ENCODE results near the gene PAN2.
"Not testable (repeated sequence)": the region's sequence is repeated elsewhere in the genome, so short reads cannot be mapped to it uniquely, and the experiment has no call there.

The PAN2 gene

DNA sequence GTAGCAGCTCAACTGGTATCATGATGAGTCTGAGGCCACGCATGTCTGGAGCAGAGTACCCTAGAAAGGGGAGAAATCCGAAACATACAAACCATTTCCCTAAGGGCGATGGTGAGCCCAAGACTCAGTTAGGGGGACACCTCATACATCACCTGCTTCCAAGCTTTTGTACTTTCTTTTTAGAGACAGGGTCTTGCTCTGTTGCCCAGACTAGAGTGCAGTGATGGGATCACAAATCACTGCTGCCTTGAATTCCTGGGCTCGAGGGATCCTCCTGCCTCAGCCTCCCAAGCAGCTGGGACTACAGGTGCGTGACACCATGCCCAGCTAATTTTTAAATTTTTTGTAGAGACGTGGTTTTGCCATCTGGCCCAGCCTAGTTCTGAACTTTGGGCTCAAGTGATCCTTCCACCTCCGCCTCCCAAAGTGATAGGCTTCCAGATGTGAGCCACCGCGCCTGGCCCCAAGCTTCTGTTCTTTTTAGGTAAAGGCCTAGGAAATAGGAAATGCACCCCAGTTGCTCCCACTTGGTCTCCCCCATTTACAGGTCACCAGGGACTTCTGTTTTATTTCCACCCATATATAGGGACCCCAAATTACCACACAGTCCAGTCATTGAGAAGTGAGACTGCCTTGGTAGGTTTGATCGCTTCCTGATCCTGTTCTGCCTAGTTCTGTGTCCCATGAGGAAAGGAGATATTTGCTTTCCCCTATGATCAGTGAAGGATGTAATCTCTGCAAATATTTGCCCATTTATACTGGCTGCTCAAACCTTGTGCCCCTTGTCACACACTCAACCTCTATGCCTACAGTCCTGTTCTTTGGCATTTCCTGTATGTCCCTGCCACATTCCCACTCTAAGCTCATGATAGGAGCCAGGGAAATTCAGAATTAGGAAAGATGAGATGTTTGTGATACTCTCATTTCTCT lies 28.6 kb upstream of the PAN2 start, which contains the start of gene APOF:
Gene APOF (minus strand): TSS at position 728 of the 930 bp plus-strand sequence. CDS start 112 bp downstream, at position 616.
- H3K79me2 ChIP-seq (ENCODE audit: control insufficient read depth, insufficient read depth, low read length, unreplicated experiment), result peaks cover 26% of the 10 kb centered on the region
- no peak within 1 kb of the TSS for H3K27ac ChIP-seq (ENCODE audit: low read depth, low read length)
- no peaks in the 10 kb centered on the region for H3K27me3 ChIP-seq (ENCODE audit: insufficient read depth, low read length)
- H2AFZ ChIP-seq (ENCODE audit: low read length, unreplicated experiment), result no peak within 1 kb of the TSS
- no peaks in the 10 kb centered on the region for H3K36me3 ChIP-seq (ENCODE audit: insufficient read depth, low read length)
- peaks cover 4% of the 10 kb centered on the region for H3K4me1 ChIP-seq (ENCODE audit: control insufficient read depth, insufficient read depth, low read length, unreplicated experiment)
- no peak within 1 kb of the TSS for H3K4me3 ChIP-seq (ENCODE audit: low read depth, low read length)

DNA sequence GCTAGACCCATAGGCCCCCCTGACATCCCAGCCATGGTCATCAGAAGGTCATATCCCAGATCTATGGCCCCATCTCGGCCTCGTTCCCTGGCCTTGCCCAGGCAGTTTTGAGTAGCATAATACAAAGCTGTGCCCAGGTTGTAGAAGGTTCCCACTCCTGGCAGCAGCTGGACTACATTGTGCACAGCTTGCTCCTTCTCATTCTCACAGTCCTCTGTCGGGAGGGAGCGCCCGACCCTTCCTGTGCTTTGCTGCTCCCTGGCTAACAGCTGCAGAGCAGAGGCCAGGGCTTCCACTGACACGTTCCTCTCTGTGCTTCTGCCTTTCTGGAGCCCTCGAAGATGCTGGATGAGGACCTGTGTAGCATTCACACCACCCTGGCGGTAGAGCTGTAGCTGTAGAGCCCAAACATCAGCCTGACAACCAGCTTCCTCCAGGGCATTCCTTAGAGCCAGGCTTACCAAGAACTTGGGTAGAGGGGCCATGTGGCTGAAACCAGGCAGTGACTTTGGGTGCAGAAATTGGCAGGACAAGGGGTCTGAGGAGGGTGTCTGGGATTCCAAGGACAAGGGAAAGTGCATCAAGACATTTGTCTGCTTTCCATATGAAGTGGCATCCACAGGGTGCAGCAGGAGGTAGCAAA lies 27.8 kb upstream of the PAN2 start:
- no peaks in the 10 kb centered on the region for H3K27me3 ChIP-seq (ENCODE audit: insufficient read depth, low read length)

DNA sequence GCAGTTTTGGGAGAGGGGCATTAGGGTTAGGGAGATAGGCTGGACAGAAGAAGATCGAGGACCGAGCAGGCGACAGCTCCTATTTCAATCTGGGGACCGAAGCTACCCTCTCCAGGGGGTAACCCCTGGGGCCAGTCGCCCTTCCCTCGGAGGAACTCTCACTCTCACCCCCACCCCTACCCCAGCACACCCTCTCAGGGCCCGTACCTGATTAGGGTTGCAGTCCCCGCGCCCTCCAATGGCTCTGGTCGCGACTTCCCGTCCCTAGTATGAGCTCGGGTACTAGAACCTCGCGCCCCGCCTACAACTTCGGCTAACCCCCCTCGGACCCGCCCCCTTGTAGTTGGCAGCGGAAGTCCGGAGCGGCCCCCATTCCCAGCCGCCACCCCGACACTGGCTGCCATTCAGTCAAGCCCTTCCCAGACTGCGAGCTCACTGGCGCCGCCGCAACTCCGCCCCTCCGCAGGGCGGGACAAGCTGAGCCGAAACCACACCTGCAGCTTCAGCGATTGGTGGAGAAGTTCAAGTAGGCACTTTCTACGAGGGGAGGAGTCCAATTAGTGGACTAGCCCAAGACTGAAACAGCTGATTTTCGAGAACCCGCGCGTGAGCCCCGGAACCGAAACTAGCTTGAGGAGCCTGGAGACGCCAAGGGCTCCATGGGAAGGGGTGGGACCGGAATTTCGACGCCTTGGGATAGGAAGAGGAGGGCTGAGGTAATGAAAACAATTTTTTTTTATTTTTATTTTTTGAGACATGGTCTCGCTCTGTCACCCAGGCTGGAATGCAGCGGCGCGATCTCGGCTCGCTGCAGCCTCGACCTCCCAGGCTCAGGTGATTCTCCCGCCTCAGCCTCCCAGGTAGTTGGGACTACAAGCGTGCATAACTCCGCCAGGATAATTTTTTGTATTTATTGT lies 26.3 kb upstream of the PAN2 start, which contains the start of gene STAT2:
Gene STAT2 (minus strand): TSS at position 257 of the 917 bp plus-strand sequence. CDS start 3,536 bp downstream, outside the sequence.
- Histone ChIP-seq H3K4me3 (ENCODE audit: low read depth, low read length) (peak within 1 kb of the TSS; percentile 97), H3K27ac (ENCODE audit: low read depth, low read length) (peak within 1 kb of the TSS; percentile 63), H3K4me1 (ENCODE audit: control insufficient read depth, insufficient read depth, low read length, unreplicated experiment) (peaks cover 4% of the 10 kb centered on the region), H3K36me3 (ENCODE audit: insufficient read depth, low read length) (peaks cover 13% of the 10 kb centered on the region), H3K79me2 (ENCODE audit: control insufficient read depth, insufficient read depth, low read length, unreplicated experiment) (peaks cover 46% of the 10 kb centered on the region), H2AFZ (ENCODE audit: low read length, unreplicated experiment) (peak within 1 kb of the TSS; percentile 84), H3K27me3 (ENCODE audit: insufficient read depth, low read length) (no peaks in the 10 kb centered on the region)

More for the DNA sequence above, 27.8 kb upstream of the PAN2 start:
- Histone ChIP-seq H3K4me1 (ENCODE audit: control insufficient read depth, insufficient read depth, low read length, unreplicated experiment) (peaks cover 4% of the 10 kb centered on the region), H3K27ac (ENCODE audit: low read depth, low read length) (no peak overlapping the region), H3K4me3 (ENCODE audit: low read depth, low read length) (peak overlapping the region; percentile 97), H2AFZ (ENCODE audit: low read length, unreplicated experiment) (no peak overlapping the region), H3K79me2 (ENCODE audit: control insufficient read depth, insufficient read depth, low read length, unreplicated experiment) (peaks cover 32% of the 10 kb centered on the region), H3K36me3 (ENCODE audit: insufficient read depth, low read length) (no peaks in the 10 kb centered on the region)

DNA sequence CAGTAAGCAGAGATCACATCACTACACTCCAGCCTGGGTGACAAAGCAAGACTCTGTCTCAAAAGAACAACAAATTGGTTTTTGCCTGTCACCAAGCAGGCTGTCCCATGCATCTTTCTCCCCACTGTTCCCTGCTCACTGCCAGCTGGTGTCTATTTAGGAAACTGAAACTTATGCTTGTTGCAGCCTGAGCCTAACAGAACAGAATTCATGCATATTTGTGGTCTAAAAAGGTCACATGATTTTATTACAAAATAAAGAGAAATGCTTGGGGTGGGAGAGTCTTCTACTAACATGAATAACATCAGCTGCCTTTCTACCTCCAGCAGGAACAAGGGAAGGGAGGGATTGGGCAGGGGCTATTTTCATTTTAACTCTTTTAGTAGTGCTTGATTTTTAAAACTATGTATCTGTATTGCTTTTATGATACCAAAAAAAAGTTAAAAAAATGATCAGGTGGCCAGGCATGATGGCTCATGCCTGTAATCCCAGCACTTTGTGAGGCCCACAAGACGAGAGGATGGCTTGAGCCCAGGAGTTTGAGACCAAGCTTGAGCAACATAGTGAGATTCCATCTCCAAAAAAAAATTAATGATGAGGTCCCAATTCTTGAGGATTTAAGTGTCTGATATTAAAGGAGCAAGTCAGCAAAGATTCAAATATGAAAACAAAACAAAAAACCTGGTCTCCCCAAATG lies 25.2 kb upstream of the PAN2 start:
- Histone ChIP-seq H3K4me1 (ENCODE audit: control insufficient read depth, insufficient read depth, low read length, unreplicated experiment) (peaks cover 4% of the 10 kb centered on the region), H3K27ac (ENCODE audit: low read depth, low read length) (peak overlapping the region; percentile 63), H2AFZ (ENCODE audit: low read length, unreplicated experiment) (no peak overlapping the region), H3K4me3 (ENCODE audit: low read depth, low read length) (peak overlapping the region; percentile 97), H3K27me3 (ENCODE audit: insufficient read depth, low read length) (no peaks in the 10 kb centered on the region), H3K79me2 (ENCODE audit: control insufficient read depth, insufficient read depth, low read length, unreplicated experiment) (peaks cover 54% of the 10 kb centered on the region), H3K36me3 (ENCODE audit: insufficient read depth, low read length) (peaks cover 23% of the 10 kb centered on the region)

DNA sequence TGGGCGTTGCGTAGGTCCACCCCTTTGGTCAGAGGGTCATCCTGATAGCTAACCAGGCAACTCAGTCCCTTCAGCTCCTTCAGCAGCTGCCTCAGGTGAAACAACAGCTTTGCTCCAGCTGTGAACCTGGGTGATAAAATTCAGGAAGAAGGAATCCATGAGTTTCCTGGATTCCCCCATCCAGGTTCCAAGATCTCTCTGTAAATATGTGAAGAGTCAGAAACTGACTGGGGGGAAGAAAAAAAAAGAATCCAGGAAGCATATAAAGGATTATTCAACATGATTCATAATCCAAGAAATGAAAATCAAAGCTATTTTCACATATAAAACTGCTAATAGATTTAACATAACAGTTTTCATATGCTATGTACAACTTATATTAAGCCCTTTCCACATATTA lies 17.5 kb upstream of the PAN2 start:
- Histone ChIP-seq H3K27ac (ENCODE audit: low read depth, low read length) (no peak overlapping the region), H3K36me3 (ENCODE audit: insufficient read depth, low read length) (peaks cover 57% of the 10 kb centered on the region), H3K79me2 (ENCODE audit: control insufficient read depth, insufficient read depth, low read length, unreplicated experiment) (peaks cover 20% of the 10 kb centered on the region), H3K4me1 (ENCODE audit: control insufficient read depth, insufficient read depth, low read length, unreplicated experiment) (no peaks in the 10 kb centered on the region), H3K27me3 (ENCODE audit: insufficient read depth, low read length) (no peaks in the 10 kb centered on the region), H2AFZ (ENCODE audit: low read length, unreplicated experiment) (no peak overlapping the region), H3K4me3 (ENCODE audit: low read depth, low read length) (no peak overlapping the region)

DNA sequence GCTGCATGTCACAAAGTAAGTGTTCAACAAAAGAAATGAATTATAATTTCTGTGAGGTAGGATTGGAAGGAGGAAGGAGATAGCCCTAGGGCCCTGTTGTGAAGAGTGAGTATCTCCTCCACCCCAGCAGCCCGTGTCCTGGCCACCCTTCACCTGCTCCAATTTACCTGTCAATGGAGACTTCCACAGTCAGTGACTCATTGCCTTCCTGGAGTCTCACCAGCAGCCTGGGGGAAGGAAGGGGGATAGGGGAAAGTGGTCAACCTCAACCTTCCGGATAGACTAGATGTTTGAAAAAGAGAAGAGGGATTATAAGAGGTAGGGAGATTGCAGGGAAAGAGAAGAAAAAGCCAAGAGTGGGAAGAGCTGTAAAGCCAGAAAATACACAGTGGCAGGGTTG lies 16.9 kb upstream of the PAN2 start:
- H3K4me3 ChIP-seq (ENCODE audit: low read depth, low read length), result no peak overlapping the region
- H3K4me1 ChIP-seq (ENCODE audit: control insufficient read depth, insufficient read depth, low read length, unreplicated experiment), result no peaks in the 10 kb centered on the region
- peaks cover 13% of the 10 kb centered on the region for H3K79me2 ChIP-seq (ENCODE audit: control insufficient read depth, insufficient read depth, low read length, unreplicated experiment)
- H3K27me3 ChIP-seq (ENCODE audit: insufficient read depth, low read length), result no peaks in the 10 kb centered on the region
- H3K36me3 ChIP-seq (ENCODE audit: insufficient read depth, low read length), result peaks cover 55% of the 10 kb centered on the region
- no peak overlapping the region for H2AFZ ChIP-seq (ENCODE audit: low read length, unreplicated experiment)
- no peak overlapping the region for H3K27ac ChIP-seq (ENCODE audit: low read depth, low read length)

DNA sequence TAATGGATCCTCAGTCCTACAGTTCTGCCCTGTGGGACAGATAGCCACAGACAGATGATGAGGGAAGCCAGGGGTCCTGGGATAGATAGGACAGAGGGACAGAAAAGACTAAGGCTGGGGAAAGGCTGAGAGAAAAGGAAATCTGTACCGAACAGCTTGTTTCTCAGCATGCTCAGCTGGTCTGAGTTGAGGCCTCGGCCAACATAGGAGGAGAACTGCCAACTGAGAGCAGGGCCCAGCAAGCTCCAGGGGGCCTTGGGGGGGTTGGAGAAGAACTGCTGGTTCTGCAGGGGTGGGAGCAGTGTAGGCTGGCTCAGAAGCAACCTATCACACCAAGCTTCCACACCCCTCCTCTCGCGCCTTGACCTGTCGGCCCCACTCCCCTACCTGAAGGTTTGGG lies 15.0 kb upstream of the PAN2 start:
- Histone ChIP-seq H2AFZ (ENCODE audit: low read length, unreplicated experiment) (no peak overlapping the region), H3K79me2 (ENCODE audit: control insufficient read depth, insufficient read depth, low read length, unreplicated experiment) (no peaks in the 10 kb centered on the region), H3K36me3 (ENCODE audit: insufficient read depth, low read length) (peaks cover 43% of the 10 kb centered on the region), H3K27ac (ENCODE audit: low read depth, low read length) (no peak overlapping the region), H3K27me3 (ENCODE audit: insufficient read depth, low read length) (no peaks in the 10 kb centered on the region), H3K4me1 (ENCODE audit: control insufficient read depth, insufficient read depth, low read length, unreplicated experiment) (no peaks in the 10 kb centered on the region), H3K4me3 (ENCODE audit: low read depth, low read length) (no peak overlapping the region)

DNA sequence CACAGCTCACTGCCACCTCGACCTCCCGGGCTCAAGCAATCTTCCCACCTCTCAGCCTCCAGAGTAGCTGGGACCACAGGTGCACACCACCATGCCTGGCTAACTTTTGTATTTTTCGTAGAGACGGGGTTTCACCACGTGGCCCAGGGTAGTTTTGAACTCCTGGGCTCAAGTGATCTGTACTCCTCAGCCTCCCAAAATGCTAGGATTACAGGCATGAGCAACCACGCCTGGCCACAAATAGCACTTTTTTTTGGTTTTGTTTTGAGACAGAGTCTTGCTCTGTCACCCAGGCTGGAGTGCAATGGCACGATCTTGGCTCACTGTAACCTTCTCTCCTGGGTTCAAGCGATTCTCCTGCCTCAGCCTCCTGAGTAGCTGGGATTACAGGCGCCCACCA lies 13.5 kb upstream of the PAN2 start:
- H3K27me3 ChIP-seq (ENCODE audit: insufficient read depth, low read length); H3K4me1 ChIP-seq (ENCODE audit: control insufficient read depth, insufficient read depth, low read length, unreplicated experiment); H3K27ac ChIP-seq (ENCODE audit: low read depth, low read length); H2AFZ ChIP-seq (ENCODE audit: low read length, unreplicated experiment); H3K4me3 ChIP-seq (ENCODE audit: low read depth, low read length); H3K79me2 ChIP-seq (ENCODE audit: control insufficient read depth, insufficient read depth, low read length, unreplicated experiment): not testable (repeated sequence)
- H3K36me3 ChIP-seq (ENCODE audit: insufficient read depth, low read length), result peaks cover 54% of the 10 kb centered on the region

DNA sequence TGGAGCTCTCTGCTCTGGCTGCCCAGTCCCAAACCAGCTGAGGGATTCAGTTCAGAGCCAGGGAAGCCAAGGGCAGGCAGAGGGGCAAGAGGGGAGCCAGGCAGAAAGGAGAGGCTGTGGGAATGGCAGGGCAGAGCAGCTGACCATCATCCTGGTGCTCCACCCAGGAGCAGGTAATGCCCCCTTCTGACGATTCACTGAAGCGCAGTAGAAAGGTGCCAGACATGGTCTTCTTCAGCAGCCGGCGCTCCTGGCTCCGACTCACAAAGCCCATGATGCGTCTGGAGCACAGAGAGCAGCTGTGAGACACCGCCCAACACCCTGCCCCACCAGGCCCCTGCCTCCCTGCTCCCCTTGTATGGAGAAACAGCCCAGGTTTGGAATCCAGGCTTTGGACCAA lies 12.9 kb upstream of the PAN2 start:
- Histone ChIP-seq H3K4me3 (ENCODE audit: low read depth, low read length) (no peak overlapping the region), H3K4me1 (ENCODE audit: control insufficient read depth, insufficient read depth, low read length, unreplicated experiment) (no peaks in the 10 kb centered on the region), H3K27ac (ENCODE audit: low read depth, low read length) (no peak overlapping the region), H3K79me2 (ENCODE audit: control insufficient read depth, insufficient read depth, low read length, unreplicated experiment) (no peaks in the 10 kb centered on the region), H2AFZ (ENCODE audit: low read length, unreplicated experiment) (no peak overlapping the region), H3K36me3 (ENCODE audit: insufficient read depth, low read length) (peaks cover 53% of the 10 kb centered on the region), H3K27me3 (ENCODE audit: insufficient read depth, low read length) (no peaks in the 10 kb centered on the region)

DNA sequence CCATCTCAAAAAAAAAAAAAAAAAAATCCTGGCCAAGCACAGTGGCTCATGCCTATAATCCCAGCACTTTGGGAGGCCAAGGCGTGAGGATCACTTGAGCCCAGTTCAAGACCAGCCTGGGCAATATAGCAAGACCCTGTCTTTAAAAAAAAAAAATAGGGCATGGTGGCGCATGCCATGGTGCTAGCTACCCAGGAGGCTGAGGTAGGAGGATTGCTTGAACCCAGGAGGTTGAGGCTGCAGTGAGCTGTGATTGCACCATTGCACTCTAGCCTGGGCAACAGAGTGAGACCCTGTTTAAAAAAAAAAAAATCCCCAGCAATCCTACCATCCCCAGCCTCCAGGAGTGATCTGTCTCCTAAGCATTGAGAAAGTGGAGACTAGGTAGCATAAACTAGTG lies 8.5 kb upstream of the PAN2 start:
- peaks cover 25% of the 10 kb centered on the region; the same call in 1 of the 2 replicates for H3K36me3 ChIP-seq (ENCODE audit: insufficient read depth, low read length)
- not testable (repeated sequence) for H3K27me3 ChIP-seq (ENCODE audit: insufficient read depth, low read length); H3K4me3 ChIP-seq (ENCODE audit: low read depth, low read length); H3K79me2 ChIP-seq (ENCODE audit: control insufficient read depth, insufficient read depth, low read length, unreplicated experiment); H3K4me1 ChIP-seq (ENCODE audit: control insufficient read depth, insufficient read depth, low read length, unreplicated experiment); H3K27ac ChIP-seq (ENCODE audit: low read depth, low read length); H2AFZ ChIP-seq (ENCODE audit: low read length, unreplicated experiment)
